A549 (cell line): ENCODE data around the gene PDE4D. TPM values are rescaled to one million over a fixed set of nuclear protein-coding genes. Genes with fewer than 3 reads are reported as not detected.
"Not testable (repeated sequence)": the region's sequence is repeated elsewhere in the genome, so short reads cannot be mapped to it uniquely, and the experiment has no call there.

Experiments
- ATAC-seq, 2 experiments: fragments of 200-7000 bp in 1 of 2; fragments of >200 bp in 1 of 2; cut with Nextera tagmentation in 1 of 2; cut with Tn5 transposase in 1 of 2; 3 replicates each; pipeline versions ENCODE4 v1.8.0 to v1.9.1; 2018 to 2020; ENCODE audit warnings: mild to moderate bottlenecking in 1 of 2, moderate library complexity in 1 of 2
- CTCF ChIA-PET: fragments of 300-600 bp; sonication (Branson Sonifier 250); formaldehyde crosslinking; extraction: SDS; loops from one replicate; lab custom pipeline; 2021; ENCODE audit warnings: antibody characterized with exemption, inconsistent platforms; lab: Yijun Ruan, JAX
- POLR2A ChIA-PET: fragments of 350-600 bp; formaldehyde crosslinking; extraction: SDS; loops from one replicate; lab custom pipeline; 2021; ENCODE audit warnings: antibody characterized with exemption, inconsistent platforms; lab: Yijun Ruan, JAX
- DNase-seq, 2 experiments: peaks; one replicate each; pipeline versions ENCODE4 v3.0.0 to v3.0.0-alpha.2; 2011 to 2016; ENCODE audit warnings: low read depth in 1 of 2, low spot score in 1 of 2
- FAIRE-seq: peaks from 2 replicates; lab custom pipeline; 2011; peaks lifted over from hg19 to GRCh38; lab: Jason Lieb, UNC
- H3K27ac ChIP-seq, 2 experiments: fragments of >200 bp; sonication (Bioruptor Twin); formaldehyde crosslinking; 3 replicates each; pipeline ENCODE4 v1.5.1; 2016 to 2017
- H3K4me1 ChIP-seq: fragments of >200 bp; sonication (Bioruptor Twin); formaldehyde crosslinking; 3 replicates; pipeline ENCODE4 v1.6.1; 2016
- H3K4me2 ChIP-seq: fragments of >200 bp; sonication (Bioruptor Twin); formaldehyde crosslinking; 3 replicates; pipeline ENCODE4 v1.6.1; 2016
- H3K4me3 ChIP-seq: fragments of >200 bp; sonication (Bioruptor Twin); formaldehyde crosslinking; 3 replicates; pipeline ENCODE4 v1.5.1; 2016
- H3K9me3 ChIP-seq: fragments of >200 bp; sonication (Bioruptor Twin); formaldehyde crosslinking; 3 replicates; pipeline ENCODE4 v1.6.1; 2016
- ATOH8 ChIP-seq: fragments of 250-450 bp; sonication (Bioruptor Pico); IDR thresholded peaks from 2 replicates; pipeline ENCODE4 v1.5.0; 2020; ENCODE audit warnings: low read depth, mild to moderate bottlenecking, moderate library complexity
- CEBPB ChIP-seq, 2 experiments: fragments of >200 bp in 1 of 2; sonication (Bioruptor Twin) in 1 of 2; formaldehyde crosslinking in 1 of 2; IDR thresholded peaks; 2 replicates each; pipeline ENCODE4 v1.6.1; 2012 to 2016
- CHD4 ChIP-seq: fragments of 200-600 bp; sonication (generic); IDR thresholded peaks from 2 replicates; pipeline ENCODE4 v1.6.1; 2016; ENCODE audit warnings: antibody characterized with exemption, mild to moderate bottlenecking, borderline replicate concordance
- E2F6 ChIP-seq: IDR thresholded peaks from 2 replicates; pipeline ENCODE4 v1.6.1; 2012; ENCODE audit warnings: low read depth, borderline replicate concordance
- EHF ChIP-seq: fragments of 250-450 bp; sonication (Bioruptor Pico); IDR thresholded peaks from 2 replicates; pipeline ENCODE4 v1.5.0; 2020; ENCODE audit warnings: mild to moderate bottlenecking
- ESRRA ChIP-seq: fragments of 150-350 bp; IDR thresholded peaks from 2 replicates; pipeline ENCODE4 v1.6.1; 2014; ENCODE audit warnings: mild to moderate bottlenecking, low read length, borderline replicate concordance
- FOSL2 ChIP-seq, 2 experiments: fragments of 450-650 bp in 1 of 2; fragments of >200 bp in 1 of 2; sonication (Bioruptor Twin) in 1 of 2; formaldehyde crosslinking; IDR thresholded peaks; 2 replicates each; pipeline versions ENCODE4 v1.5.0 to v1.6.1; 2016 to 2020; ENCODE audit warnings: mild to moderate bottlenecking in 1 of 2, moderate library complexity in 1 of 2
- HDAC2 ChIP-seq: fragments of 200-600 bp; sonication (generic); IDR thresholded peaks from 2 replicates; pipeline ENCODE4 v1.6.1; 2016
- HES2 ChIP-seq: fragments of >200 bp; sonication (Bioruptor Twin); formaldehyde crosslinking; IDR thresholded peaks from 2 replicates; pipeline ENCODE4 v1.6.1; 2016
- HMGXB4 ChIP-seq: fragments of 250-450 bp; sonication (Bioruptor Pico); IDR thresholded peaks from 2 replicates; pipeline ENCODE4 v1.5.0; 2021; ENCODE audit warnings: mild to moderate bottlenecking, moderate library complexity, borderline replicate concordance
- HOXA7 ChIP-seq: fragments of 250-450 bp; sonication (Bioruptor Pico); IDR thresholded peaks from 2 replicates; pipeline ENCODE4 v1.5.0; 2020; ENCODE audit warnings: mild to moderate bottlenecking, moderate library complexity
- HOXB13 ChIP-seq: fragments of 250-450 bp; sonication (Bioruptor Pico); IDR thresholded peaks from 2 replicates; pipeline ENCODE4 v1.5.0; 2020; ENCODE audit warnings: low read depth, mild to moderate bottlenecking, moderate library complexity
- HOXB5 ChIP-seq: fragments of 250-450 bp; sonication (Bioruptor Pico); IDR thresholded peaks from 2 replicates; pipeline ENCODE4 v1.5.0; 2020; ENCODE audit warnings: mild to moderate bottlenecking, moderate library complexity
- JUNB ChIP-seq: fragments of >200 bp; sonication (Bioruptor Twin); formaldehyde crosslinking; IDR thresholded peaks from 2 replicates; pipeline ENCODE4 v1.6.1; 2016
- KDM1A ChIP-seq: fragments of 200-600 bp; sonication (generic); IDR thresholded peaks from 2 replicates; pipeline ENCODE4 v1.6.1; 2016; ENCODE audit warnings: low read depth, mild to moderate bottlenecking
- MAFK ChIP-seq: fragments of 450-650 bp; IDR thresholded peaks from 2 replicates; pipeline ENCODE4 v1.6.1; 2014; ENCODE audit not compliant: partially characterized antibody
- MAX ChIP-seq: IDR thresholded peaks from 2 replicates; pipeline ENCODE4 v1.6.1; 2012
- MYC ChIP-seq: IDR thresholded peaks from 2 replicates; pipeline ENCODE4 v1.6.1; 2012; ENCODE audit warnings: mild to moderate bottlenecking, inconsistent platforms, low read length, improper control_type of control experiment, borderline replicate concordance
- NPAS2 ChIP-seq: fragments of 250-450 bp; sonication (Bioruptor Pico); IDR thresholded peaks from 2 replicates; pipeline ENCODE4 v1.8.0; 2022; ENCODE audit warnings: mild to moderate bottlenecking, moderate library complexity, borderline replicate concordance
- PBX3 ChIP-seq: IDR thresholded peaks from 2 replicates; pipeline ENCODE4 v1.6.1; 2012
- PHF8 ChIP-seq: fragments of 200-600 bp; sonication (generic); IDR thresholded peaks from 2 replicates; pipeline ENCODE4 v1.6.1; 2016; ENCODE audit warnings: low read depth, mild to moderate bottlenecking, antibody characterized with exemption, moderate library complexity, borderline replicate concordance
- POLR2A ChIP-seq: IDR thresholded peaks from 2 replicates; pipeline ENCODE4 v1.6.1; 2012; ENCODE audit warnings: mild to moderate bottlenecking, low read length
- POLR2AphosphoS2 ChIP-seq: conservative IDR thresholded peaks from 2 replicates; pipeline ENCODE4 v1.6.1; 2012; ENCODE audit warnings: low read length, improper control_type of control experiment, inconsistent platforms
- RAD21 ChIP-seq, 2 experiments: fragments of >200 bp in 1 of 2; sonication (Bioruptor Twin) in 1 of 2; formaldehyde crosslinking in 1 of 2; IDR thresholded peaks in 1 of 2; conservative IDR thresholded peaks in 1 of 2; 2 replicates in 1 of 2; 3 replicates in 1 of 2; pipeline ENCODE4 v1.6.1; 2012 to 2018; ENCODE audit warnings: inconsistent platforms in 1 of 2
- RARB ChIP-seq: fragments of 250-450 bp; sonication (Bioruptor Pico); IDR thresholded peaks from 2 replicates; pipeline ENCODE4 v1.8.0; 2021; ENCODE audit warnings: mild to moderate bottlenecking, moderate library complexity
- RFX5 ChIP-seq: fragments of 450-650 bp; IDR thresholded peaks from 2 replicates; pipeline ENCODE4 v1.7.1; 2014; ENCODE audit warnings: antibody characterized with exemption, mild to moderate bottlenecking, moderate library complexity
- SMC3 ChIP-seq: fragments of >200 bp; sonication (Bioruptor Twin); formaldehyde crosslinking; IDR thresholded peaks from 3 replicates; pipeline ENCODE4 v1.6.1; 2018; ENCODE audit warnings: inconsistent platforms
- TP53 ChIP-seq: fragments of 250-450 bp; sonication (Bioruptor Pico); IDR thresholded peaks from 2 replicates; pipeline ENCODE4 v1.5.0; 2021; ENCODE audit warnings: mild to moderate bottlenecking, moderate library complexity
- ZNF302 ChIP-seq: fragments of 250-450 bp; sonication (Bioruptor Pico); IDR thresholded peaks from 2 replicates; pipeline ENCODE4 v1.9.0; 2021; ENCODE audit warnings: inconsistent platforms, mild to moderate bottlenecking, moderate library complexity
- WGBS: methylation state at CpG from one replicate; pipeline ENCODE4 v1.1.6; 2017; ENCODE audit errors: missing lambda C conversion rate; 5-methylcytosine and 5-hydroxymethylcytosine counted together
- polyA plus RNA-seq, 4 experiments: library from polyadenylated mRNA; depleted of rRNA in 3 of 4; stranded (reverse); fragments of >200 nt; fragmentation: RNase III in 1 of 4; extraction: RNeasy Plus Mini Kit Qiagen cat#74134 plus additional on column Dnase treatment in 1 of 4; gene quantifications; 2 replicates in 3 of 4; 3 replicates in 1 of 4; pipeline ENCODE4 v1.2.3, GENCODE V29; 2011 to 2017

PDE4D gene
- polyA plus RNA-seq, 2 of the 4 experiments (the other 2 are of a cell fraction) = 74.0 to 213 TPM

GRCh38 chr5:59056599-59056998 lies 836.9 kb downstream of the PDE4D start:
- H3K9me3 ChIP-seq, FAIRE-seq, DNase-seq, H3K4me3 ChIP-seq, ATAC-seq: not testable (repeated sequence)
- H3K27ac ChIP-seq = peak overlapping the region; percentile 95 to 98
- 64% methylated on average over 3 of the region's 3 CpGs for WGBS
- ChIA-PET CTCF (interaction anchor here (0.8 to 1.8 kb wide), 8 partner anchors 10 to 124 kb away, joined by 3 to 5 read pairs (median 4); no protein-coding TSS in a partner anchor), POLR2A (interaction anchor here (0.8 to 2.4 kb wide), 17 partner anchors 10 to 165 kb away, joined by 3 to 17 read pairs (median 4); no protein-coding TSS in a partner anchor)
- TF ChIP-seq KDM1A = 0 out of 2 replicates have a peak, but pooled peaks have one; percentile 53
- TF ChIP-seq EHF = peak; percentile 79
- 0 out of 2 replicates have a peak, but pooled peaks have one; percentile 40 for TF ChIP-seq HOXA7 (CRISPR knock-in tag)
- peak; percentile 90 for TF ChIP-seq HOXB13 (CRISPR knock-in tag)
- peak; percentile 66; the same call in 1 of the 2 replicates for TF ChIP-seq RARB
- peak; percentile 52; the same call in 1 of the 2 replicates for TF ChIP-seq HOXB5
- TF ChIP-seq HDAC2 = 0 out of 2 replicates have a peak, but pooled peaks have one; percentile 70
- TF ChIP-seq ZNF302 (CRISPR knock-in tag) = peak; percentile 48; the same call in 1 of the 2 replicates
- peaks cover 97% of the 10 kb centered on the region for H3K4me1 ChIP-seq
- H3K4me2 ChIP-seq = peak overlapping the region; percentile 64; the same call in 2 of the 3 replicates

GRCh38 chr5:59055745-59056448 lies 837.6 kb downstream of the PDE4D start:
- WGBS = 3% methylated on average over 9 of the region's 9 CpGs
- Histone ChIP-seq H3K9me3 (no peaks in the 10 kb centered on the region), H3K4me1 (peaks cover 97% of the 10 kb centered on the region), H3K4me2 (peak overlapping the region; percentile 64), H3K27ac (peak overlapping the region; percentile 95 to 98), H3K4me3 (no peak overlapping the region)
- DNase-seq = peak; percentile 40 to 99
- peak; percentile 100 for FAIRE-seq
- ChIA-PET POLR2A (interaction anchor here (0.8 to 2.4 kb wide), 22 partner anchors 10 to 312 kb away, joined by 3 to 17 read pairs (median 4); no protein-coding TSS in a partner anchor), CTCF (interaction anchor here (0.7 to 1.8 kb wide), 11 partner anchors 9 to 125 kb away, joined by 3 to 8 read pairs (median 4); no protein-coding TSS in a partner anchor)
- peak; percentile 89 to 93 for ATAC-seq
- TF ChIP-seq PBX3 (peak; percentile 84), NPAS2 (CRISPR knock-in tag) (no peak), MAX (peak; percentile 80), RARB (peak; percentile 98), CEBPB (IDR thresholded peaks at IDR 0.05) (peak; percentile 90 to 97), FOSL2 (IDR thresholded peaks at IDR 0.05) (peak; percentile 80), FOSL2 (CRISPR knock-in tag; IDR thresholded peaks at IDR 0.05) (peak; percentile 95), EHF (peak; percentile 62; the same call in 1 of the 2 replicates), KDM1A (no peak), MAFK (peak; percentile 79), HOXB13 (CRISPR knock-in tag) (peak; percentile 61), SMC3 (peak; percentile 54; the same call in 2 of the 3 replicates), POLR2A (no peak), JUNB (peak; percentile 97), POLR2AphosphoS2 (peak; percentile 45; the same call in 1 of the 2 replicates), RAD21 (conservative IDR thresholded peaks at IDR 0.05 in 1 of 2, IDR thresholded peaks at IDR 0.05 in 1 of 2) (peak; percentile 6 to 56; a peak in 3 of 5 replicates), HMGXB4 (CRISPR knock-in tag) (0 out of 2 replicates have a peak, but pooled peaks have one; percentile 14), HOXB5 (0 out of 2 replicates have a peak, but pooled peaks have one; percentile 60), CHD4 (no peak), E2F6 (0 out of 2 replicates have a peak, but pooled peaks have one; percentile 12), ZNF302 (CRISPR knock-in tag) (peak; percentile 87), MYC (no peak), ATOH8 (CRISPR knock-in tag) (no peak), RFX5 (peak; percentile 15; the same call in 1 of the 2 replicates), PHF8 (no peak), ESRRA (no peak), TP53 (CRISPR knock-in tag) (peak; percentile 17; the same call in 1 of the 2 replicates), HOXA7 (CRISPR knock-in tag) (0 out of 2 replicates have a peak, but pooled peaks have one; percentile 65), HES2 (peak; percentile 70)
